Measurements from ENCODE around the gene ZNF23. TPM values are rescaled to one million over a fixed set of nuclear protein-coding genes. Genes with fewer than 3 reads are reported as not detected.

The ZNF23 gene
- total RNA-seq, 1 experiment from 2014 or later: 8.9 TPM

- H3K27me3 ChIP-seq (ENCODE audit: low read length): no peaks in the 10 kb centered on the region
- DNase-seq: no peak
- H3K27ac ChIP-seq (ENCODE audit: low read length): no peak overlapping the region
- no peaks in the 10 kb centered on the region; the same call in 1 of the 2 replicates for H3K9me3 ChIP-seq (ENCODE audit: low read length)
- H3K9ac ChIP-seq (ENCODE audit: low read length): no peak overlapping the region
- H3K4me1 ChIP-seq (ENCODE audit: low read length): peaks cover 3% of the 10 kb centered on the region
- H4K20me1 ChIP-seq (ENCODE audit: insufficient read depth, low read depth, low read length): no peaks in the 10 kb centered on the region
- H3K9me2 ChIP-seq (replicated peaks; ENCODE audit: insufficient read depth, low read length): no peaks in the 10 kb centered on the region
- H2AFZ ChIP-seq (ENCODE audit: low read length): no peak overlapping the region
- H3K4me3 ChIP-seq (ENCODE audit: low read length): no peak overlapping the region
- no peak overlapping the region for H3K4me2 ChIP-seq (ENCODE audit: low read depth, low read length, poor library complexity, severe bottlenecking)
- H3K36me3 ChIP-seq (ENCODE audit: insufficient read depth, low read length): no peaks in the 10 kb centered on the region
- no peaks in the 10 kb centered on the region for H3K79me2 ChIP-seq (ENCODE audit: low read length)
Observed at GRCh38 chr16:71408536-71408935, 53.5 kb downstream of the ZNF23 start.

GRCh38 chr16:71407731-71408130 lies 54.3 kb downstream of the ZNF23 start:
- Histone ChIP-seq H3K9ac (ENCODE audit: low read length) (no peak overlapping the region), H3K4me3 (ENCODE audit: low read length) (no peak overlapping the region), H4K20me1 (ENCODE audit: insufficient read depth, low read depth, low read length) (no peaks in the 10 kb centered on the region), H3K27ac (ENCODE audit: low read length) (no peak overlapping the region), H3K36me3 (ENCODE audit: insufficient read depth, low read length) (no peaks in the 10 kb centered on the region), H3K9me2 (replicated peaks; ENCODE audit: insufficient read depth, low read length) (no peaks in the 10 kb centered on the region), H3K4me1 (ENCODE audit: low read length) (peaks cover 3% of the 10 kb centered on the region), H3K4me2 (ENCODE audit: low read depth, low read length, poor library complexity, severe bottlenecking) (no peak overlapping the region), H3K79me2 (ENCODE audit: low read length) (no peaks in the 10 kb centered on the region), H3K9me3 (ENCODE audit: low read length) (no peaks in the 10 kb centered on the region; the same call in 1 of the 2 replicates), H2AFZ (ENCODE audit: low read length) (no peak overlapping the region), H3K27me3 (ENCODE audit: low read length) (no peaks in the 10 kb centered on the region)
- DNase-seq: no peak

- H3K4me2 ChIP-seq (ENCODE audit: low read depth, low read length, poor library complexity, severe bottlenecking): no peak overlapping the region
- H4K20me1 ChIP-seq (ENCODE audit: insufficient read depth, low read depth, low read length): no peaks in the 10 kb centered on the region
- H3K36me3 ChIP-seq (ENCODE audit: insufficient read depth, low read length): no peaks in the 10 kb centered on the region
- H3K9me3 ChIP-seq (ENCODE audit: low read length): no peaks in the 10 kb centered on the region; the same call in 1 of the 2 replicates
- H3K9me2 ChIP-seq (replicated peaks; ENCODE audit: insufficient read depth, low read length): no peaks in the 10 kb centered on the region
- no peak overlapping the region for H3K27ac ChIP-seq (ENCODE audit: low read length)
- H3K9ac ChIP-seq (ENCODE audit: low read length): no peak overlapping the region
- H3K27me3 ChIP-seq (ENCODE audit: low read length): no peaks in the 10 kb centered on the region
- no peak overlapping the region for H2AFZ ChIP-seq (ENCODE audit: low read length)
- H3K4me1 ChIP-seq (ENCODE audit: low read length): no peaks in the 10 kb centered on the region
- no peak overlapping the region for H3K4me3 ChIP-seq (ENCODE audit: low read length)
- DNase-seq: no peak
- H3K79me2 ChIP-seq (ENCODE audit: low read length): no peaks in the 10 kb centered on the region
Observed at GRCh38 chr16:71406724-71407123, 55.3 kb downstream of the ZNF23 start.

- no peak overlapping the region for H3K9ac ChIP-seq (ENCODE audit: low read length)
- H3K9me3 ChIP-seq (ENCODE audit: low read length): no peaks in the 10 kb centered on the region; the same call in 1 of the 2 replicates
- no peak overlapping the region for H2AFZ ChIP-seq (ENCODE audit: low read length)
- H3K4me3 ChIP-seq (ENCODE audit: low read length): no peak overlapping the region
- H3K27me3 ChIP-seq (ENCODE audit: low read length): no peaks in the 10 kb centered on the region
- no peaks in the 10 kb centered on the region for H3K36me3 ChIP-seq (ENCODE audit: insufficient read depth, low read length)
- no peak overlapping the region for H3K4me2 ChIP-seq (ENCODE audit: low read depth, low read length, poor library complexity, severe bottlenecking)
- H3K9me2 ChIP-seq (replicated peaks; ENCODE audit: insufficient read depth, low read length): no peaks in the 10 kb centered on the region
- no peaks in the 10 kb centered on the region for H4K20me1 ChIP-seq (ENCODE audit: insufficient read depth, low read depth, low read length)
- H3K4me1 ChIP-seq (ENCODE audit: low read length): no peaks in the 10 kb centered on the region
- no peak overlapping the region for H3K27ac ChIP-seq (ENCODE audit: low read length)
- no peaks in the 10 kb centered on the region for H3K79me2 ChIP-seq (ENCODE audit: low read length)
- no peak for DNase-seq
Observed at GRCh38 chr16:71406316-71406715, 55.7 kb downstream of the ZNF23 start.

GRCh38 chr16:71404364-71404763 lies 57.7 kb downstream of the ZNF23 start:
- Histone ChIP-seq H3K36me3 (ENCODE audit: insufficient read depth, low read length) (no peaks in the 10 kb centered on the region), H3K4me1 (ENCODE audit: low read length) (no peaks in the 10 kb centered on the region), H3K79me2 (ENCODE audit: low read length) (no peaks in the 10 kb centered on the region), H3K4me2 (ENCODE audit: low read depth, low read length, poor library complexity, severe bottlenecking) (no peak overlapping the region), H3K9ac (ENCODE audit: low read length) (no peak overlapping the region), H2AFZ (ENCODE audit: low read length) (no peak overlapping the region), H3K9me3 (ENCODE audit: low read length) (no peaks in the 10 kb centered on the region; the same call in 1 of the 2 replicates), H3K9me2 (replicated peaks; ENCODE audit: insufficient read depth, low read length) (no peaks in the 10 kb centered on the region), H3K27ac (ENCODE audit: low read length) (no peak overlapping the region), H3K4me3 (ENCODE audit: low read length) (no peak overlapping the region), H3K27me3 (ENCODE audit: low read length) (no peaks in the 10 kb centered on the region), H4K20me1 (ENCODE audit: insufficient read depth, low read depth, low read length) (no peaks in the 10 kb centered on the region)
- DNase-seq: no peak

- H2AFZ ChIP-seq (ENCODE audit: low read length): no peak overlapping the region
- H3K79me2 ChIP-seq (ENCODE audit: low read length): no peaks in the 10 kb centered on the region
- no peak overlapping the region for H3K4me3 ChIP-seq (ENCODE audit: low read length)
- no peaks in the 10 kb centered on the region for H3K36me3 ChIP-seq (ENCODE audit: insufficient read depth, low read length)
- no peaks in the 10 kb centered on the region for H3K9me2 ChIP-seq (replicated peaks; ENCODE audit: insufficient read depth, low read length)
- no peak overlapping the region for H3K4me2 ChIP-seq (ENCODE audit: low read depth, low read length, poor library complexity, severe bottlenecking)
- no peak overlapping the region for H3K27ac ChIP-seq (ENCODE audit: low read length)
- H3K27me3 ChIP-seq (ENCODE audit: low read length): no peaks in the 10 kb centered on the region
- H3K9me3 ChIP-seq (ENCODE audit: low read length): no peaks in the 10 kb centered on the region; the same call in 1 of the 2 replicates
- no peak for DNase-seq
- no peaks in the 10 kb centered on the region for H3K4me1 ChIP-seq (ENCODE audit: low read length)
- H3K9ac ChIP-seq (ENCODE audit: low read length): no peak overlapping the region
- no peaks in the 10 kb centered on the region for H4K20me1 ChIP-seq (ENCODE audit: insufficient read depth, low read depth, low read length)
Observed at GRCh38 chr16:71402674-71403073, 59.4 kb downstream of the ZNF23 start.

- no peaks in the 10 kb centered on the region for H3K79me2 ChIP-seq (ENCODE audit: low read length)
- H4K20me1 ChIP-seq (ENCODE audit: insufficient read depth, low read depth, low read length): no peaks in the 10 kb centered on the region
- H3K27me3 ChIP-seq (ENCODE audit: low read length): no peaks in the 10 kb centered on the region
- no peaks in the 10 kb centered on the region for H3K4me1 ChIP-seq (ENCODE audit: low read length)
- H3K4me3 ChIP-seq (ENCODE audit: low read length): no peak overlapping the region
- H3K9ac ChIP-seq (ENCODE audit: low read length): no peak overlapping the region
- no peaks in the 10 kb centered on the region for H3K9me2 ChIP-seq (replicated peaks; ENCODE audit: insufficient read depth, low read length)
- H2AFZ ChIP-seq (ENCODE audit: low read length): no peak overlapping the region
- H3K36me3 ChIP-seq (ENCODE audit: insufficient read depth, low read length): no peaks in the 10 kb centered on the region
- DNase-seq: no peak
- H3K27ac ChIP-seq (ENCODE audit: low read length): no peak overlapping the region
- no peaks in the 10 kb centered on the region; the same call in 1 of the 2 replicates for H3K9me3 ChIP-seq (ENCODE audit: low read length)
- H3K4me2 ChIP-seq (ENCODE audit: low read depth, low read length, poor library complexity, severe bottlenecking): no peak overlapping the region
Observed at GRCh38 chr16:71402007-71402406, 60.0 kb downstream of the ZNF23 start.

- no peaks in the 10 kb centered on the region for H3K9me2 ChIP-seq (replicated peaks; ENCODE audit: insufficient read depth, low read length)
- no peaks in the 10 kb centered on the region for H3K79me2 ChIP-seq (ENCODE audit: low read length)
- no peak overlapping the region for H2AFZ ChIP-seq (ENCODE audit: low read length)
- no peaks in the 10 kb centered on the region for H3K4me1 ChIP-seq (ENCODE audit: low read length)
- no peak for DNase-seq
- no peaks in the 10 kb centered on the region for H3K27me3 ChIP-seq (ENCODE audit: low read length)
- no peaks in the 10 kb centered on the region; the same call in 1 of the 2 replicates for H3K9me3 ChIP-seq (ENCODE audit: low read length)
- no peak overlapping the region for H3K4me2 ChIP-seq (ENCODE audit: low read depth, low read length, poor library complexity, severe bottlenecking)
- H3K36me3 ChIP-seq (ENCODE audit: insufficient read depth, low read length): no peaks in the 10 kb centered on the region
- no peak overlapping the region for H3K9ac ChIP-seq (ENCODE audit: low read length)
- no peak overlapping the region for H3K27ac ChIP-seq (ENCODE audit: low read length)
- H3K4me3 ChIP-seq (ENCODE audit: low read length): no peak overlapping the region
- H4K20me1 ChIP-seq (ENCODE audit: insufficient read depth, low read depth, low read length): no peaks in the 10 kb centered on the region
Observed at GRCh38 chr16:71399801-71400563, 62.1 kb downstream of the ZNF23 start.
